NCI-H1048 (cell line): ENCODE results near the gene APOBEC3F.
"Not testable (repeated sequence)": the region's sequence is repeated elsewhere in the genome, so short reads cannot be mapped to it uniquely, and the experiment has no call there.

ENCODE experiments used
- DNase-seq: peaks from one replicate; lab custom pipeline; 2025; lab: John Stamatoyannopoulos, UW

Gene APOBEC3F

DNA sequence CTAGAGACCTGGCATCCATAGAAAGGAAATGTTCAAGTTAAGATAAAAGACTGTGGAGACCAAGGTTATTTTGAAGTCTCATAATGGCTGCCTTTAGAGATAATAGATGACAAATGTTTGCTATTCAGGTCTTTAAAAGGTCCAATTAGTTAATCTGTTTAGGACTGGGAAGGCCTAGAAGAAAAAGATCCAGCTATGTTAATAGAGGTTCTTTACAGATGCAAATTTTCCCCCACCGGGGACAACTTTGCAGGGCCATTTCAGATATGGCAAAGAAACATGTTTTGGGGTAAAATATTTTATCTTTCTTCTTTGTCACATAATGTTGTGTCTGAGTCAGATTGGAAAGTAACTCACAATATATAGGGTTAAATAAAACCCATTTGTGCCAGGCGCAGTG lies 33.3 kb downstream of the APOBEC3F start:
- DNase-seq = no peak

DNA sequence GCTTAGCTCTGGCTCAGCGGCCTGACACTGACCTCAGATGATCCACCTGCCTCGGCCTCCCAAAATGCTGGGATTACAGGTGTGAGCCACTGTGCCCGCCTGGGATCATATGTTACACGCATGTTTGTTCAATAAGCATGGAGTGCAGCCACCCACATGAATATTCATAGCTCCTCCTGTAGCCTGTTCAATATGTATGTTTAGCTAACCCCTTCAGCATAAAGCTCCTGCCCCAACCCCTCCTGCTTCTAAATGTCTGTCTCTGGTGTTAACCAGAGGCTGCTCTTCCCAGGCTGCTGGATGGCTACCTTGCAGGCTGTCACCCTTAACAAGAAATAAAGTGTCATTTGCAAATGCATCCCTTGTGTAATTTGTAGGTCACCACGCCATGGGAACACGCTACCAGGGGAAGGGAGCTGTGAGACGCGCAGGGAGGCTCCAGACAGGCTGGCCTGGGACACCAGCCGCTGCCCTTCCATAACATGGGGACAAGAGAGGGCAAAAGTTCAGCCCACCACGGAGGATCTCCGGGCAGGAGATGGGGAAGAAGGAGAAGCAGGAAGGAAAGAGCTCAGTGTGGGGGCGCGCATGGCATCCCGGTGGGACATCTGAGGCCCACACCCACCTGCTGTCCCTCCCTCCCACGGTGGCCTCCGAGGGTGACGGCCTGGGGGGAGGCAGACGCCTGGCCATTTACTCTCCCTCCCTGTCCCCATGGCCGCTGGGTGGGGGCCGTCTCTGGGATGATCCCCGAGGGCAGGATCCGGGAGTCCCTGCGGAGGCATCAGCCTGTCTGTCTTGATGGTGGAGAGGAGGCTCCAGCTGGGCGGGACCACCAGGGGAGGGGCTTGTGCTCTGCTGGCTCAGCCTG lies 35.7 kb downstream of the APOBEC3F start:
- DNase-seq = not testable (repeated sequence)

DNA sequence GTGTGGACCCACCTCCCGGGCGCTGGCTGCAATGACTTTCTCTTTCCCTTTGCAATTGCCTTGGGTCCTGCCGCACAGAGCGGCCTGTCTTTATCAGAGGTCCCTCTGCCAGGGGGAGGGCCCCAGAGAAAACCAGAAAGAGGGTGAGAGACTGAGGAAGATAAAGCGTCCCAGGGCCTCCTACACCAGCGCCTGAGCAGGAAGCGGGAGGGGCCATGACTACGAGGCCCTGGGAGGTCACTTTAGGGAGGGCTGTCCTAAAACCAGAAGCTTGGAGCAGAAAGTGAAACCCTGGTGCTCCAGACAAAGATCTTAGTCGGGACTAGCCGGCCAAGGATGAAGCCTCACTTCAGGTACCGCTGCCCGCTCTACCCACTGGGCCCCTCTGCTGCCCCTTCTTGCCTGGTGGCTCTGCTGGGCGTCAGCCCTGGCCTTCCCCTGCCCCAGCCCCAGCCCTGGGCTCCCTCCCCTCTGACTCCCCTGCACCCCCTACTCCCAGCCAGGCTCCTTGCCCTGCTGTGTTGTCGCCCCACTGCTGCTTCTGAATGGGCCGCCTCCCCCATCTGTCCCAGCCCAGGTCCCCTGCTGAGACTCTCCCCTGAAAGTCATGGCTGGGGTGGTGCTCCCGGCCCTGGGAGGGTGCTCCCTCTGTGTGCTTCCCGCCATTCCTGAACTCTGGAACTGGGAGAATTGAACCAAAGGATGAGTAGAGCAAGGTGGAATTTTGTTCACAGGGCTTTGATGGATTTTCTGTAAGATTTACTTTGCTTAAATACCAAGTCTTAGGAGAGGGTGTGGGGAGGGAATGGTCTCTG lies 36.6 kb downstream of the APOBEC3F start, which contains the start of gene APOBEC3G:
APOBEC3G (plus strand) TSS at position 250 of the 815 bp plus-strand sequence; CDS start at position 337, 87 bp downstream.
- DNase-seq = not testable (repeated sequence)

DNA sequence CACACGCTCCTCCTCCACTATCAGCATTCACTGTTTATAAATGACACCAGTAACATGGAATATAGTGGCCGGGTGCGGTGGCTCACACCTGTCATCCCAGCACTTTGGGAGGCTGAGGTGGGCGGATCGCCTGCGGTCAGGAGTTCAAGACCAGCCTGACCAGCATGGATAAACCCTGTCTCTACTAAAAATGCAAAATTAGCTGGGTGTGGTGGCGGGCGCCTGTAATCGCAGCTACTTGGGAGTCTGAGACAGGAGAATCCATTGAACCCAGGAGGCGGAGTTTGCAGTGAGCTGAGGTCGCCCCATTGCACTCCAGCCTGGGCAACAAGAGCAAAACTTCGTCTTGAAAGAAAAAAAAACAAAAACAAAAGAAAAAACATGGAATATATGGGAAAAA lies 37.2 kb downstream of the APOBEC3F start:
- DNase-seq = not testable (repeated sequence)

DNA sequence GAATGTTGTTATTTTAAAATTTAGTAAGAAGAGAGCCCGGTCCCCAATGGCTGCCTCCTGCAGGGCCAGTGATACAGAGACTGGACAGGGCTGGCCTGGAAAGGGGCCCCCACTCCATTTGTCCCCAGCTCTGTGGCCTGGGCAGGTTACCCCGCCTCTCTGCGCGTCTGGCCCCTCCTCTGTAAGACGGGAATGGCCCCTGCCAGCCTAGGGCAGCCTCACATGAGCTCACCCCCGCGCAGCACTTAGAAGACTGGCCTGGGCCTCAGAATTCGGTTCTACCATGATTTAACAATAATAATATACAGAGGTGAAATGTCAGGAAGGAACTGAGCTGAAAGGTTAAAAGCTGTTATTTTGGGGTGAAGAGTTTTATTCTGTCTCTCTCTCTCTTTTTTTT lies 37.7 kb downstream of the APOBEC3F start:
- no peak for DNase-seq

DNA sequence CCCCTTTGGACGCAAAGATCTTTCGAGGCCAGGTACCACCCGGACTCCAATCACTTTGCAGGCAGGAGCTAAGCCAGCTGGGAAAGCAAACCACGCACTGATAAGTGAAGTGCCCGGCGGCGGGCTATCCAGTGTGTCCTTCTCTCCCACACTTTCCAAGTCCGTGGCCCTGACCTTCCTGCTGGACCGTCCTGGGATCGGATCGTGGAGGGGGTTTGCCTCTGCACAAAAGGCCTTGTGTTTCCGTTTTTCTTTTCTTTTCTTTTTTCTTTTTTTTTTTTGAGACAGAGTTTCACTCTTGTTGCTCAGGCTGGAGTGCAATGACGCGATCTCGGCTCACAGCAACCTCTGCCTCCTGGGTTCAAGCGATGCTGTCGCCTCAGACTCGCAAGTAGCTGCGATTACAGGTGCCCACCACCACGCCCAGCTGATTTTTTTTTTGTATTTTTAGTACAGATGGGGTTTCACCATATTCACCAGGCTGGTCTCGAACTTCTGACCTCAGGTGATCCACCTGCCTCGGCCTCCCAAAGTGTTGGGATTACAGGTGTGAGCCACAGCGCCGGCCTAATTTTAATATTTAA lies 38.5 kb downstream of the APOBEC3F start:
- not testable (repeated sequence) for DNase-seq

DNA sequence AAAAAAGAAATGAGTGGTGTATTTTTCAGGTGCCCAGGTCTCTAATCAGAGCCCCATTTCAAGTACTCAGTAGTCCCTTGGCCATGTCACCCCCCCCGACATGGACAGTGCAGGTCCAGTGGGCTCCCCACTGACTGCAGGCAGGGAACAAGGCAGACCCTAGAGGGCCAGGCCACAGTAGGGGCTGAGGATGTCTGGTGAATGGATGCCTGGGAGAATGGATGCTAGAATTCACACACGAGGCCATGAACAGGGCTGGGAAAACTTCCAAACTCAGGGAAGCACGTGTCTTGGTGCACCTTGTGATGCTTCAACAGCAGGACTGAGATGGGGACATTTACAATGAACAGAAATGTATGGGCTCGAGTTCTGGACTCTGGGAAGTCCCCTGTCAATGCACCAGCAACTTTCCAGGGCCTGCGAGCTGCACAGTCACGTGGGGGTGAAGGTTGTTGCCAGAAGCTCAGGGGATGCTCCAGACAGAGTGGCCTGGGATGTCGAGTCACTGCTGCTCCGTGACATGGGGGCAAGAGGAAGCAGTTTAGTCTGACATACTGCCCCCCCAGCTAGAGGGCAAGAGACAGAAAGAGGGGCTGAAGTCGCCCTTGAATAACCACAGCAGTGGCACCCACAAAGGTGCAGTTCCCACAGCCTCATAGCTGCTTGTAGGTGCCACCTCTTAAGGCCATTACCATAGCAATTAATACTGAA lies 39.5 kb downstream of the APOBEC3F start:
- no peak for DNase-seq

DNA sequence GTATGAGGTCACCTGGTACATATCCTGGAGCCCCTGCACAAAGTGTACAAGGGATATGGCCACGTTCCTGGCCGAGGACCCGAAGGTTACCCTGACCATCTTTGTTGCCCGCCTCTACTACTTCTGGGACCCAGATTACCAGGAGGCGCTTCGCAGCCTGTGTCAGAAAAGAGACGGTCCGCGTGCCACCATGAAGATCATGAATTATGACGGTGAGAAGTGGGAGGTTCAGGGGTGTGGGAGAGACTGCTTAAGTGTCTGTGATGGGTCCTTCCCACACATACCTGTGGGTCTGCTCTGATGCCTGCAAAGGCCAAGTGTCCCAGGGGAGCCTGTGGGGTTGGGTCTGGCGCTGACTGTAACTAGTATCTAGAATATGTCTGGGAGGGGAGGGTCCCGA lies 40.4 kb downstream of the APOBEC3F start:
- DNase-seq = no peak

DNA sequence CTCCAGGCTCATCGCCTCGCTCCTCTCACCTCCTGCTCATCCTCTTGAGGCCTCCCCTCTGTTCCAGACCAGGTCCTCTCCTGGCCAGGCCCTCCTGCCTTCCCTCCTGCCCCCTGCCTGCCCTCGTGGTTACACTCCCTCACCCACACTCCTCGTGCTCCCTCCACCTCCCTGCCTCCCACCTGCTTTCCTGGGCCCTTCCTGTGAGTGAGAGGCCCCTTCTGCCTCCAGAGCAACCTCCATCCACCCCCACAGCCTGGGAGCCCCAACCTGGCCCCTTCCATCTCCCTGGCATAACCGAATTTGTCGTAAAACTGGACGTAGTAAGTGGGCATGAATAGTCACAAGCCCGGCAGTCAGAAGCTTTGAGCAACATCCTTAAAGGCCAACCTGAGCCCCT lies 40.9 kb downstream of the APOBEC3F start:
- DNase-seq = no peak

DNA sequence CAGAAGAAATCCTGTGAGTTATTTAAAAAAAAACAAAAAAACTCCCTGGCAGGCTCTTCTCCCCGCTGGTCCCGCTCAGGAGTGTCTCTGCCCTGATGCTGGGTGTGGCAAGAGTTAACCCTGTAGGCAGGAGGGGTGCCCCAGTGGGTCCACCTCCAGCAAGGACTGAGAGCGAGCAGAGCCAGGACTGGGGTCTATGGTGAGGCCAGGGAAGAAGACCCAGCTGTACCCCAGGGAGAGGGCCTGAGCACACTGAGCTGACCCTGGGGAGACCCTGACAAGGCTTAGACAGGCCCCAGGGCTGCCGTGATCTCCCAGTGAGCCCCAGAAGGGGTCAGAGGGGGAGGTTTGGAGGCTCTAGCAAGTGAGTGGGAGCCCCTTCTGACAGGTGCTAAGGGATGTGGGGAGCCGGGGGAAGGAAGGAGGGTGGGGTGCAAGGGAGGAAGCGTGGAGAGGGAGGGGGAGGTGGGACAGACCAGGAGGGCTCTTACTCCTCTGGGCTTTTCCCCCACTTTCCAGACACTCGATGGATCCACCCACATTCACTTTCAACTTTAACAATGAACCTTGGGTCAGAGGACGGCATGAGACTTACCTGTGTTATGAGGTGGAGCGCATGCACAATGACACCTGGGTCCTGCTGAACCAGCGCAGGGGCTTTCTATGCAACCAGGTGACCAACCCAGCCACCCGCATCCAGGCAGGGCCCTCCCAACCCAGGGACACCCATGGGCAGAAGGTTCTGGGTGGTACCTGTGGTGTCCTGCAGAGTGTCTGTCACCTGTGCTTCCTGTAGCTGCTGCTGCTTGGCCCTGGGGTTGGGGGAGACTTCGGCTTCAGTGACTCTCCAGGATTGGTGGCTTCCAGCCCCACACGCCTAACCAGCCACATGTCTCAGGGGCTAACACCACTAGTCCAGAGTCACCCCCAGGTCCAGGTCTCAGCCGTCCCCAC lies 42.8 kb downstream of the APOBEC3F start:
- DNase-seq = no peak

DNA sequence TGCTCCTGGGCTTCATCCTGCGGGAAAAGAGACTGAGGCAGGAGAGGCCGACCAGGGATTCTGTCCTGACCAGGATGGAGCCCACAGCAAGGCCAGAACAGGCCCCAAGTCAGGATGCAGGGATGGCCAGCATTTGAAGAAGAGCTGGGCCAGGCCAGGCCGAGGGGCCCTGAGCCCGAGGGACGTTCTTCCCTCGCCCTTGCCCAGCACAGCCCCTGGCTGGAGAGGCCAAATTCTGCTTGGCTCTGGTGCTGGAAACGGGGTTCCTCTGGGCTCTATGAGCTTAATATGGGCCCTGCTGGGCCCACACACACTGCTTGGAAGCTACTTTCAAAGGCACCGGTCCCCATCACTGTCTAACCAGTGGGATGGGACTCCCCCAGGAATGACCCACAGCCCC lies 44.0 kb downstream of the APOBEC3F start:
- no peak for DNase-seq

DNA sequence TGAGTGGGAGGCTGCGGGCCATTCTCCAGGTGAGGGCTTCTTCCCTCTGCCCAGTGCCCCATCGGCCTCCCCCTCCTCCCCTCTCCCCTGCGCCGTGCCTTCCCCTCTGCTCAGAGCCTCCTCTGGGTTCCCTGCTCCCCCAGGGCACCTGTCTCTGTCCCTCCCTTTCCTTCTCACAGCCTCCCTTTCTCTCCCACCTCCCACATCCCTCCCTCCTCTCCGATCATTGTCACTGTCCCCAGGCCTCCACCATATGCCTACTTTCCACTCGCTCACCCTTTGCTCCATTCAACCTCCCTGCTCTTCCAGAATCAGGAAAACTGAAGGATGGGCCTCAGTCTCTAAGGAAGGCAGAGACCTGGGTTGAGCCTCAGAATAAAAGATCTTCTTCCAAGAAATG lies 46.4 kb downstream of the APOBEC3F start:
- no peak for DNase-seq

DNA sequence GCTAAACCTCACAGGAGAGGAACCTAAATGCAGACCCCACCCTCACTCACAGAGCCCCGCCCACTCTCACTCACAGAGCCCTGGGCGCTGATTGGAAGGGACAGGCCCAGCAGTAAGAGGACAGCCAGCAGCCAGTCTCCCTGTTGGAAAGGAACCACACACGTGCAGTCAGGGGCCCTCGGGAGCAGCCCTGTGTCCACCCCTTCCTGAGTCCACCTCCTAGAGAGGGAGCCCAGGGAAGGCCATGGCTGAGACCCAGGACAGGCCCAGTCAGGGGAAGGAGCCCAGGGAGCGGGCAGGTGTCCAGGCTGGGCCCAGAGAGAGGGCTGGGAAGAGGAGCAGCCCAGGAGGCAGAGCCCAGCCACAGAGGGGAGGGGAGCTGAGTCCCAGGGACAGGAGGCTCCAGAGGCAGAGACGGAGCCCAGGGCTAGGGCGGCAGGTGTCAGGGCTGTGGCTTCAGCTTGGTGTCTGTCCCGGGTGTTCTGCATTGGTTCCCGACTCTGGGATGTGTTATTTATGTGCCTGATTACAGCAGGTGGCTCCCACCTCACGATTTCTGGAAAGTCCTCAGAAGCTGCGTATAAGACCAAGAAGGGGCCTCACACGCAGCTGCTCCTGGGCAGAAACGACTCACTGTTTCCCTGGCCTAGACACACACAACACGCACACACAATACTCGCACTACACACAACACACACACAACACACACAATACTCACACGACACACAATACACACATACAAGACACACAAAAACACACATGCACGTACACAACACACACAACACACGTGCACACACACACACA lies 47.4 kb downstream of the APOBEC3F start:
- no peak for DNase-seq

DNA sequence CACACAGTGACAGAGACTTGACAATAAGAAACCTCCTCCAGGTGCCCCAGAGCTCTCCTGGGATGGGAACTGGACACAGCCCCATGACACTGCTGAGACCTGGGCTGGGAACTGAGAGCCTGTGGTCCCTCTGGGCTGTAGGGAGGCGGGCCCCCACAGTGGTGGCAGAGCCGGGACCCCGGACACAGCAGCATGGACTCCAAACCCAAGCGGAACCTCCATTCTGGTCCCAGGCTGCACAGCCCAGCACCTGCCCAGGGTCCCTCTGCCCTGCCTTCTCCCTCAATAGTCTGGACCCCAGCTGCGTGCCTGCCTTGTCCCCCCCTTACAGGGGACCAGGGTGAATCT lies 48.0 kb downstream of the APOBEC3F start:
- DNase-seq = no peak

DNA sequence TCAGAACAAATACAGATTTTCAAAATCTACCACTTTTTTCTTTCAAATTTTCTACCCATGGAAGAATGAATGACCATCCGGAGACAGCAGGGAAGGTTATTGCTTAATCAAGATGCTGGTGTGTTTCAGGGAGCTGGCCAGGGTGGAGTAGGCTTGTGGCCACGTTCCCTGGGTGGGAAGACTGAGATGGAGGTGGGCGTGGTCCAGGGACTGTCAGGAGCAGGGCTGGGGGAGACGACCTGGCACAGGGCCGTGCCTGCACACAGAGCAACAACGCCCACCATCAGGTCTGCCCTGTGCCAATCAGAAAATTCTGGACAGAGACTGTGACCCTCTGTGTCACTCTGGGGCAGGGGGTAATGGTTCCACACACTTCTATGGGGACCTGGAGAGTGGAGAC lies 49.3 kb downstream of the APOBEC3F start:
- DNase-seq = no peak

DNA sequence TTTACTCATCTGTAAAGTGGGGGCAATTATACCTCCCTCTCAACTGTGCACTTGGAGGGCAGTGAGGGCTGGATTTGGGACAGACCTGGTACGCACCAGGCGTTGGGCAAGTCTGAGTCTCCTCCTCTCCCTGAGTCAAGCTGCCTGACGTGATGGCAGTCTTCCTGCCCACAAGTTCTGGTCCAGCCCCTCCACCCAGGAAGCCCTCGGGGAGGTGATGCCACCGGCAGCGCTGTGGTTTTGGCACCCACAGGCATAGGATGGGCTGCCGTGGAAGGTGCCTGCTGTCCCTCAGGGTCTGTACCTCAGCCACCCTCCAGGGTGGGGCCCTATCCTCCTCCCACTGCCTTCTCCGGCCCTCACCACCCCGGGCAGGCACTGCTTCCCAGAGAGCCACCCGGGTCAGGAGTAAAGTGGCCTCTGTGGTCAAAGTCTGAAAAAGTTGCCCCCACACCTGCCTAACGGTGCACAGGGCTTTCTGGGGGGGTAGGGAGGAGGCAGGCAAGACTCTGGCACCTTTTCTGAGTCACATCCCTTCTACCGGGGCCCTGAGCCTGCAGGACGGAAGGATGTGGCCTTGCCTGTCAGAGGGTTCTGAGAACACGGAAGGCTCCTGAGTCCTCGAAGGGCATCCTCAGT lies 49.9 kb downstream of the APOBEC3F start:
- DNase-seq = no peak

DNA sequence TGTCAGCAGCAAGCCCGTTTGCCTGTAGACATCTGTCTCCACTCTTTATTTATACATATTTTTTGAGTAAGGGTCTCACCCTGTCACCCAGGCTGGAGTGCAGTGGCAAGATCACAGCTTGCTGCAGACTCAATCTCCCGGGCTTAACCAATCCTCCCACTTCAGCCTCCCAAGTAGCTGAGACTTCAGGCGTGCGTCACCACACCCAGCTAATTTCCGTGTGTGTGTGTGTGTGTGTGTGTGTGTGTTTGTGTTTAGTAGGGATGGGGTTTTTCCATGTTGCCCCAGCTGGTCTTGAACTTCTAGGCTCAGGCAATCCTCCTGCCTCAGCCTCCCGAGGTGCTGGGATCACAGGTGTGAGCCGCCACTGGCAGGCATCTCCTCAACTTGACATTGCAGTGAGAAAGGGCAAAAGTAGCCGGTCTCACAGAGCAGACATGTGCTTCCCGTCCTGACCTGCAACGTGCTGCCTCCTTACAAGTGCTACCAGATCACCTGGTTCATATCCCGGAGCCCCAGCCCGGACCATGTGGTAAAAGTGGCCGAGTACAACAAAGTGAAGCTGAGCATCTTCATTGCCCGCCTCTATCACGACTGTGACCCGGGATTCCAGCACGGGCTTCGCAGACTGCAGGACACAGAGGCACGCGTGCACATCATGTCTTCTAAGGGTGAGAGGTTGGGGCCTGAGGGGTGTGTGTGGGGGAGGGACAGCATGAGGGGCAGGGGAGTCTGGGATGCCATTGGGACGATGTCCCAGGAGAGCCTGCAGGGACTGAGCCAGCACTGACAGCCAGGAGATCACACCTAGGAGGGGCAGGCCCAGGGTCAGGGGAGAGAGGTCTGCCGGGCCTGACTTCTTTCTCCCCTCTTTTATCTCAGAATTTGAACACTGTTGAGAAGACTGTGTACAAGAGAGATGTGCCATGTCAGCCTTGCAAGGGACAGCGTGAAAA lies 50.7 kb downstream of the APOBEC3F start:
- no peak for DNase-seq

DNA sequence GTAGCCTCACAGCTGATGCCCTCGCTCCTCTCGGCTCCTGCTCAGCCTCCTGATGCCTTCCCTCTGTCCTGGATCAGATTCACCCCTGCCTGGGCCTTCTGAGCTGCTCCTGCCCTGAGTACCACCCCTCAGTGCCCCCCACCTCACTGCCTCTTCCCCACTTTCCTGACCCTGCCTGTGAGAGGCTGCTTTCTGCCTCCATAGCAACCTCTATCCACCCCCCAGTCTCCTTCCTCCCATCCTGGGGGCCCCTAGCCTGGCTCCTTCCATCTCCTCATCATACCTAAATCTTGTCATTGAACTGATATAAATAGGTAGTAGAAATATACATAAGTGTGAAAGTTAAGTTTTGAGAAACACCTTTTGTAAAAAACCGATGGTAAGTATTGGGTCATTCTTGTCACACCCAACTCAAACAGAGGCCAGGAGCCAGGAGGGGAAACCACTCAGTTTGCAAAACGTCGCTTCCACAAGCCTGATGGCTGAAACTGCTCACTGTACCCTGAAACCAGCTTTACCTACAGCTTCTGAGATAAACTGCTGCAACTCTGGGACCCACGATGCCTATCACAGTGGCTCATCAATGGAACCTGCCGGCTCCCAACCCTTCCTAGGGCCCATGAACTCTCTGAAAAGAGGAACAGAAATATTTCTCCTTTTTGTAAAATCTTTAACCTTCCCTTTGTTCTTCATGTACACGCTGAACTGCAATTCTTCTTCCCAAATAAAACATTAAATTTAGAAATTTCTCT lies 51.6 kb downstream of the APOBEC3F start:
- DNase-seq = no peak
